Measurements from ENCODE around the gene SEL1L3. TPM values are rescaled to one million over a fixed set of nuclear protein-coding genes. Genes with fewer than 3 reads are reported as not detected.

The SEL1L3 gene
- polyA plus RNA-seq, 1 of the 3 experiments (the other 2 are of a cell fraction), result 2.2 TPM

- Histone ChIP-seq H3K9me2 (no peaks in the 10 kb centered on the region), H3K27ac (ENCODE audit: low read depth in 2 of 2, low read length in 1 of 2) (no peak overlapping the region), H3K9me3 (no peaks in the 10 kb centered on the region), H3K4me1 (ENCODE audit: control insufficient read depth in 1 of 2, insufficient read depth in 2 of 2, low read depth in 1 of 2, low read length in 1 of 2) (peaks cover 1 to 2% of the 10 kb centered on the region in 2 experiments; a peak in 2 of 4 replicates), H3F3A (replicated peaks; ENCODE audit: insufficient read depth) (no peaks in the 10 kb centered on the region), H2AFZ (ENCODE audit: low read depth) (no peak overlapping the region), H4K20me1 (ENCODE audit: insufficient read depth) (no peaks in the 10 kb centered on the region), H3K4me3 (ENCODE audit: low read depth in 2 of 2, low read length in 1 of 2) (no peak overlapping the region), H3K79me2 (ENCODE audit: insufficient read depth) (no peaks in the 10 kb centered on the region), H3K27me3 (ENCODE audit: insufficient read depth) (no peaks in the 10 kb centered on the region), H3K36me3 (replicated peaks in 1 of 2; ENCODE audit: control insufficient read depth in 1 of 2, insufficient read depth in 2 of 2, low read length in 1 of 2) (no peaks in the 10 kb centered on the region), H3K4me2 (no peak overlapping the region), H3K9ac (no peak overlapping the region)
- ChIA-PET POLR2A (no interaction called here), CTCF (no interaction called here)
- TF ChIP-seq PBX3 (IDR thresholded peaks at IDR 0.05) (no peak), ZBTB33 (IDR thresholded peaks at IDR 0.05; ENCODE audit: borderline replicate concordance, low read depth) (no peak), FOSL2 (IDR thresholded peaks at IDR 0.05; ENCODE audit: borderline replicate concordance, low read depth) (no peak), ELF1 (IDR thresholded peaks at IDR 0.05) (no peak), GATA2 (CRISPR knock-in tag; IDR thresholded peaks at IDR 0.05) (no peak), YY1 (IDR thresholded peaks at IDR 0.05; ENCODE audit: low read depth) (no peak), NFIC (IDR thresholded peaks at IDR 0.05; ENCODE audit: borderline replicate concordance) (no peak), RXRA (IDR thresholded peaks at IDR 0.05; ENCODE audit: borderline replicate concordance, low read depth) (no peak), RAD21 (IDR thresholded peaks at IDR 0.05; ENCODE audit: low read length) (no peak), TCF12 (IDR thresholded peaks at IDR 0.05) (no peak), NRF1 (IDR thresholded peaks at IDR 0.05; ENCODE audit: low read depth, low read length) (no peak), MEF2A (IDR thresholded peaks at IDR 0.05; ENCODE audit: borderline replicate concordance, low read depth) (no peak), EZH2phosphoT487 (IDR thresholded peaks at IDR 0.05; ENCODE audit: borderline replicate concordance, low read depth) (no peak), FOXM1 (IDR thresholded peaks at IDR 0.05; ENCODE audit: low read depth) (no peak), JUND (IDR thresholded peaks at IDR 0.05) (no peak), TEAD4 (IDR thresholded peaks at IDR 0.05; ENCODE audit: borderline replicate concordance, insufficient read depth) (no peak), POLR2AphosphoS5 (IDR thresholded peaks at IDR 0.05; ENCODE audit: low read depth, low read length) (no peak), EP300 (IDR thresholded peaks at IDR 0.05; ENCODE audit: borderline replicate concordance in 1 of 2, low read depth in 1 of 2, low read length in 1 of 2) (no peak), RCOR1 (IDR thresholded peaks at IDR 0.05; ENCODE audit: low read length) (no peak)
- WGBS (ENCODE audit: low lambda C conversion rate), result 77% methylated on average over 11 of the region's 14 CpGs
- no peak for DNase-seq
Observed at GRCh38 chr4:25889589-25890503, 27.1 kb upstream of the SEL1L3 start.
